HFF-Myc (cell line): ENCODE measurements around the gene AP3B2.

Experiments used
- DNase-seq: peaks from one replicate; pipeline ENCODE4 v3.0.0-alpha.2; 2011; ENCODE audit warnings: low read depth; ENCODE audit errors: extremely low read depth
- H3K4me3 ChIP-seq: replicated peaks from 2 replicates; pipeline ENCODE4 v1.5.1; 2011; ENCODE audit warnings: low read depth, mild to moderate bottlenecking, control low read depth, low read length
- CTCF ChIP-seq: IDR thresholded peaks from 2 replicates; pipeline ENCODE4 v1.5.1; 2012; ENCODE audit warnings: mild to moderate bottlenecking, low read depth, low read length, control low read depth; ENCODE audit errors: missing control alignments

AP3B2 gene

GRCh38 chr15:82743810-82744209 lies 34.1 kb upstream of the AP3B2 start:
- TF ChIP-seq CTCF: no peak
- no peak for DNase-seq
- no peak overlapping the region for H3K4me3 ChIP-seq

- H3K4me3 ChIP-seq: no peak overlapping the region
- no peak for DNase-seq
- no peak for TF ChIP-seq CTCF
Measured at GRCh38 chr15:82742134-82742533, 32.5 kb upstream of the AP3B2 start.

GRCh38 chr15:82739086-82739485 lies 29.4 kb upstream of the AP3B2 start:
- DNase-seq: no peak
- no peak overlapping the region for H3K4me3 ChIP-seq
- no peak for TF ChIP-seq CTCF

GRCh38 chr15:82737975-82738374 lies 28.3 kb upstream of the AP3B2 start:
- DNase-seq: no peak
- no peak for TF ChIP-seq CTCF
- H3K4me3 ChIP-seq: no peak overlapping the region

- no peak overlapping the region for H3K4me3 ChIP-seq
- no peak for TF ChIP-seq CTCF
- DNase-seq: no peak
Measured at GRCh38 chr15:82731527-82731926, 21.9 kb upstream of the AP3B2 start.

- TF ChIP-seq CTCF: no peak
- no peak for DNase-seq
- no peak overlapping the region for H3K4me3 ChIP-seq
Measured at GRCh38 chr15:82730022-82730530, 20.4 kb upstream of the AP3B2 start.

GRCh38 chr15:82726816-82727215 lies 17.1 kb upstream of the AP3B2 start:
- no peak for TF ChIP-seq CTCF
- H3K4me3 ChIP-seq: no peak overlapping the region
- DNase-seq: no peak
